Measurements from ENCODE around the gene ABCC1. TPM values are rescaled to one million over a fixed set of nuclear protein-coding genes. Genes with fewer than 3 reads are reported as not detected.

The ABCC1 gene
- polyA plus RNA-seq, 1 donor from 2014 or later = 3.0 TPM

- H3K9me2 ChIP-seq (ENCODE audit: insufficient read depth, low read length) = no peaks in the 10 kb centered on the region
- H4K20me1 ChIP-seq (ENCODE audit: insufficient read depth) = no peaks in the 10 kb centered on the region
- H3K27ac ChIP-seq (ENCODE audit: low read length) = no peak overlapping the region
- no peak overlapping the region for H2AFZ ChIP-seq (ENCODE audit: low read depth, low read length)
- H3K27me3 ChIP-seq (ENCODE audit: insufficient read depth, low read depth, low read length) = no peaks in the 10 kb centered on the region
- H3K4me3 ChIP-seq (ENCODE audit: low read length) = no peak overlapping the region
- H3K36me3 ChIP-seq (ENCODE audit: insufficient read depth, low read length) = no peaks in the 10 kb centered on the region
- H3K9ac ChIP-seq (ENCODE audit: low read length) = no peak overlapping the region
- H3K79me2 ChIP-seq (replicated peaks; ENCODE audit: insufficient read depth, low read length) = no peaks in the 10 kb centered on the region
- TF ChIP-seq EZH2 (IDR thresholded peaks at IDR 0.05; ENCODE audit: borderline replicate concordance, insufficient read depth, low read length, poor library complexity, severe bottlenecking) (no peak), SMC3 (conservative IDR thresholded peaks at IDR 0.05; ENCODE audit: poor library complexity) (no peak), POLR2AphosphoS5 (IDR thresholded peaks at IDR 0.05) (no peak), RAD21 (conservative IDR thresholded peaks at IDR 0.05) (no peak), MXI1 (conservative IDR thresholded peaks at IDR 0.05; ENCODE audit: poor library complexity, severe bottlenecking) (no peak), CTCF (IDR thresholded peaks at IDR 0.05; ENCODE audit: poor library complexity, severe bottlenecking) (no peak), EP300 (conservative IDR thresholded peaks at IDR 0.05; ENCODE audit: poor library complexity, severe bottlenecking) (no peak)
- no peaks in the 10 kb centered on the region for H3F3A ChIP-seq (ENCODE audit: insufficient read depth, low read length, poor library complexity, severe bottlenecking)
- H3K9me3 ChIP-seq (ENCODE audit: low read length) = peaks cover 4% of the 10 kb centered on the region
- H3K4me2 ChIP-seq (ENCODE audit: low read length) = no peak overlapping the region
Observed at GRCh38 chr16:16164243-16164642, 214.8 kb downstream of the ABCC1 start.

GRCh38 chr16:16166085-16166484, 216.7 kb downstream of the ABCC1 start:
- H3K36me3 ChIP-seq (ENCODE audit: insufficient read depth, low read length) = no peaks in the 10 kb centered on the region
- no peaks in the 10 kb centered on the region for H3F3A ChIP-seq (ENCODE audit: insufficient read depth, low read length, poor library complexity, severe bottlenecking)
- no peak overlapping the region for H3K4me2 ChIP-seq (ENCODE audit: low read length)
- H3K9me2 ChIP-seq (ENCODE audit: insufficient read depth, low read length) = no peaks in the 10 kb centered on the region
- no peaks in the 10 kb centered on the region for H3K27me3 ChIP-seq (ENCODE audit: insufficient read depth, low read depth, low read length)
- no peaks in the 10 kb centered on the region for H3K9me3 ChIP-seq (ENCODE audit: low read length)
- no peaks in the 10 kb centered on the region for H3K79me2 ChIP-seq (replicated peaks; ENCODE audit: insufficient read depth, low read length)
- H2AFZ ChIP-seq (ENCODE audit: low read depth, low read length) = no peak overlapping the region
- no peak overlapping the region for H3K27ac ChIP-seq (ENCODE audit: low read length)
- TF ChIP-seq SMC3 (conservative IDR thresholded peaks at IDR 0.05; ENCODE audit: poor library complexity) (no peak), MXI1 (conservative IDR thresholded peaks at IDR 0.05; ENCODE audit: poor library complexity, severe bottlenecking) (no peak), REST (IDR thresholded peaks at IDR 0.05; ENCODE audit: borderline replicate concordance) (no peak), EZH2 (IDR thresholded peaks at IDR 0.05; ENCODE audit: borderline replicate concordance, insufficient read depth, low read length, poor library complexity, severe bottlenecking) (no peak), POLR2AphosphoS5 (IDR thresholded peaks at IDR 0.05) (no peak), EP300 (conservative IDR thresholded peaks at IDR 0.05; ENCODE audit: poor library complexity, severe bottlenecking) (no peak)
- no peaks in the 10 kb centered on the region for H4K20me1 ChIP-seq (ENCODE audit: insufficient read depth)
- H3K4me3 ChIP-seq (ENCODE audit: low read length) = no peak overlapping the region
- no peak overlapping the region for H3K9ac ChIP-seq (ENCODE audit: low read length)
